Epithelial cell of esophagus (primary cell): ENCODE measurements around the gene C16orf92.

Experiments used
- DNase-seq: peaks from one replicate; pipeline ENCODE4 v3.0.0; 2010; ENCODE audit warnings: low read depth
- H3K4me3 ChIP-seq: 2 replicates; pipeline ENCODE4 v1.5.1; 2011; ENCODE audit warnings: mild to moderate bottlenecking, low read length, control low read depth
- TF ChIP-seq, protein P1 (sequence below): IDR thresholded peaks from 2 replicates; pipeline ENCODE4 v1.5.1; 2011; ENCODE audit warnings: low read depth, mild to moderate bottlenecking, low read length, control low read depth, inconsistent platforms; ENCODE audit not compliant: insufficient read depth; ENCODE audit errors: missing control alignments

C16orf92 gene

GRCh38 chr16:30068750-30069610 is 46.0 kb downstream of the C16orf92 start:
- peak; percentile 62 for DNase-seq
- TF ChIP-seq, protein P1, sequence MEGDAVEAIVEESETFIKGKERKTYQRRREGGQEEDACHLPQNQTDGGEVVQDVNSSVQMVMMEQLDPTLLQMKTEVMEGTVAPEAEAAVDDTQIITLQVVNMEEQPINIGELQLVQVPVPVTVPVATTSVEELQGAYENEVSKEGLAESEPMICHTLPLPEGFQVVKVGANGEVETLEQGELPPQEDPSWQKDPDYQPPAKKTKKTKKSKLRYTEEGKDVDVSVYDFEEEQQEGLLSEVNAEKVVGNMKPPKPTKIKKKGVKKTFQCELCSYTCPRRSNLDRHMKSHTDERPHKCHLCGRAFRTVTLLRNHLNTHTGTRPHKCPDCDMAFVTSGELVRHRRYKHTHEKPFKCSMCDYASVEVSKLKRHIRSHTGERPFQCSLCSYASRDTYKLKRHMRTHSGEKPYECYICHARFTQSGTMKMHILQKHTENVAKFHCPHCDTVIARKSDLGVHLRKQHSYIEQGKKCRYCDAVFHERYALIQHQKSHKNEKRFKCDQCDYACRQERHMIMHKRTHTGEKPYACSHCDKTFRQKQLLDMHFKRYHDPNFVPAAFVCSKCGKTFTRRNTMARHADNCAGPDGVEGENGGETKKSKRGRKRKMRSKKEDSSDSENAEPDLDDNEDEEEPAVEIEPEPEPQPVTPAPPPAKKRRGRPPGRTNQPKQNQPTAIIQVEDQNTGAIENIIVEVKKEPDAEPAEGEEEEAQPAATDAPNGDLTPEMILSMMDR, result peak; percentile 64
- H3K4me3 ChIP-seq, result no peak overlapping the region

DNA sequence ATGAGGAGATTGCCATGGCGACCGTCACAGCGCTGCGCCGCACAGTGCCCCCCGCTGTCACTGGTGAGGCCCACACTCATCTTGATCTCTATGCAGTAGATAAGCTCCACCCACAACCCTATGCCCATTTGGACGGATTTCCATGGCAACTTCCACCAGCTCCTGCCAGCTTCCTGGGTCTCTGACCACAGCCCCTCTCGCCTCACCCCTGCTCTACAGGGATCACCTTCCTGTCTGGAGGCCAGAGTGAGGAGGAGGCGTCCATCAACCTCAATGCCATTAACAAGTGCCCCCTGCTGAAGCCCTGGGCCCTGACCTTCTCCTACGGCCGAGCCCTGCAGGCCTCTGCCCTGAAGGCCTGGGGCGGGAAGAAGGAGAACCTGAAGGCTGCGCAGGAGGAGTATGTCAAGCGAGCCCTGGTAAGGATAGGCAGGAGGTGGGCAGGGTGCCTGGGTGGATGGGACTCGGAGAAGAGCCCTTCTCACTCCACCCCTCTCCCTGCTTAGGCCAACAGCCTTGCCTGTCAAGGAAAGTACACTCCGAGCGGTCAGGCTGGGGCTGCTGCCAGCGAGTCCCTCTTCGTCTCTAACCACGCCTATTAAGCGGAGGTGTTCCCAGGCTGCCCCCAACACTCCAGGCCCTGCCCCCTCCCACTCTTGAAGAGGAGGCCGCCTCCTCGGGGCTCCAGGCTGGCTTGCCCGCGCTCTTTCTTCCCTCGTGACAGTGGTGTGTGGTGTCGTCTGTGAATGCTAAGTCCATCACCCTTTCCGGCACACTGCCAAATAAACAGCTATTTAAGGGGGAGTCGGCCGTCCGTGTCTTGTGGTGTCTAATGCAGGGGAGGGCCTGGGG is 46.8 kb downstream of the C16orf92 start:
- TF ChIP-seq, protein P1, result no peak
- DNase-seq, result no peak
- no peak overlapping the region for H3K4me3 ChIP-seq

- TF ChIP-seq, protein P1, result no peak
- DNase-seq, result no peak
- no peak overlapping the region for H3K4me3 ChIP-seq
Measured at GRCh38 chr16:30070490-30070889, 47.5 kb downstream of the C16orf92 start.
